ENCODE measurements around the gene DEPP1.

DEPP1 gene

GRCh38 chr10:44997105-44997748, 18.6 kb upstream of the DEPP1 start:
- H4K20me1 ChIP-seq (ENCODE audit: control insufficient read depth, insufficient read depth, low read depth, low read length): no peaks in the 10 kb centered on the region; the same call in 1 of the 2 replicates
- no peaks in the 10 kb centered on the region for H3K9me3 ChIP-seq (ENCODE audit: control insufficient read depth, insufficient read depth, low read length)
- peaks cover 5% of the 10 kb centered on the region for H3K36me3 ChIP-seq (ENCODE audit: control insufficient read depth, low read length)
- no peaks in the 10 kb centered on the region for H3K27me3 ChIP-seq (ENCODE audit: control insufficient read depth, low read length)
- peaks cover 23% of the 10 kb centered on the region for H3K4me1 ChIP-seq (ENCODE audit: control insufficient read depth, low read length)
- no peak overlapping the region for H3K27ac ChIP-seq (ENCODE audit: low read depth, low read length)
- TF ChIP-seq CTCF (IDR thresholded peaks at IDR 0.05; ENCODE audit: low read depth, low read length, poor library complexity, severe bottlenecking) (no peak), EZH2phosphoT487 (IDR thresholded peaks at IDR 0.05; ENCODE audit: borderline replicate concordance, low read length) (no peak)
- H3K4me2 ChIP-seq (ENCODE audit: low read length): no peak overlapping the region
- H3K9me2 ChIP-seq (replicated peaks; ENCODE audit: control insufficient read depth, low read length): no peaks in the 10 kb centered on the region
- H3K79me2 ChIP-seq (ENCODE audit: control insufficient read depth, low read length): peaks cover 21% of the 10 kb centered on the region
- H3F3A ChIP-seq (ENCODE audit: control insufficient read depth, insufficient read depth): 0 out of 2 replicates have a peak, but pooled peaks cover 4% of the 10 kb centered on the region
- H3K4me3 ChIP-seq (ENCODE audit: low read length): no peak overlapping the region

- no peak overlapping the region for H3K4me2 ChIP-seq (ENCODE audit: low read length)
- no peaks in the 10 kb centered on the region for H4K20me1 ChIP-seq (ENCODE audit: control insufficient read depth, insufficient read depth, low read depth, low read length)
Measured at GRCh38 chr10:44995914-44996669, 17.5 kb upstream of the DEPP1 start.

GRCh38 chr10:44995581-44995913, 16.9 kb upstream of the DEPP1 start:
- Histone ChIP-seq H3K27me3 (ENCODE audit: control insufficient read depth, low read length) (no peaks in the 10 kb centered on the region), H3F3A (ENCODE audit: control insufficient read depth, insufficient read depth) (no peaks in the 10 kb centered on the region), H3K9me2 (replicated peaks; ENCODE audit: control insufficient read depth, low read length) (no peaks in the 10 kb centered on the region), H3K4me3 (ENCODE audit: low read length) (no peak overlapping the region), H3K36me3 (ENCODE audit: control insufficient read depth, low read length) (no peaks in the 10 kb centered on the region), H3K27ac (ENCODE audit: low read depth, low read length) (no peak overlapping the region), H4K20me1 (ENCODE audit: control insufficient read depth, insufficient read depth, low read depth, low read length) (no peaks in the 10 kb centered on the region), H3K79me2 (ENCODE audit: control insufficient read depth, low read length) (peaks cover 7% of the 10 kb centered on the region), H3K9me3 (ENCODE audit: control insufficient read depth, insufficient read depth, low read length) (no peaks in the 10 kb centered on the region), H3K4me1 (ENCODE audit: control insufficient read depth, low read length) (peaks cover 16% of the 10 kb centered on the region), H3K4me2 (ENCODE audit: low read length) (no peak overlapping the region)
- TF ChIP-seq CTCF (IDR thresholded peaks at IDR 0.05; ENCODE audit: low read depth, low read length, poor library complexity, severe bottlenecking) (no peak), EZH2phosphoT487 (IDR thresholded peaks at IDR 0.05; ENCODE audit: borderline replicate concordance, low read length) (no peak)

More at GRCh38 chr10:44995914-44996669, 17.5 kb upstream of the DEPP1 start:
- Histone ChIP-seq H3K27me3 (ENCODE audit: control insufficient read depth, low read length) (no peaks in the 10 kb centered on the region), H3F3A (ENCODE audit: control insufficient read depth, insufficient read depth) (no peaks in the 10 kb centered on the region), H3K9me3 (ENCODE audit: control insufficient read depth, insufficient read depth, low read length) (no peaks in the 10 kb centered on the region), H3K9me2 (replicated peaks; ENCODE audit: control insufficient read depth, low read length) (no peaks in the 10 kb centered on the region), H3K79me2 (ENCODE audit: control insufficient read depth, low read length) (peaks cover 9% of the 10 kb centered on the region), H3K4me3 (ENCODE audit: low read length) (no peak overlapping the region), H3K4me1 (ENCODE audit: control insufficient read depth, low read length) (peaks cover 16% of the 10 kb centered on the region), H3K36me3 (ENCODE audit: control insufficient read depth, low read length) (no peaks in the 10 kb centered on the region), H3K27ac (ENCODE audit: low read depth, low read length) (no peak overlapping the region)
- TF ChIP-seq EZH2phosphoT487 (IDR thresholded peaks at IDR 0.05; ENCODE audit: borderline replicate concordance, low read length): no peak
- no peak for TF ChIP-seq CTCF (IDR thresholded peaks at IDR 0.05; ENCODE audit: low read depth, low read length, poor library complexity, severe bottlenecking)
